Adrenal gland (tissue), 5 donors: ENCODE results near the gene PITPNB.

Source experiments
- CTCF ChIP-seq, 6 experiments: fragments of 450-650 bp in 4 of 6; fragments of 200-600 bp in 2 of 6; sonication (generic) in 1 of 6; IDR thresholded peaks; 1 replicate in 5 of 6; 2 replicates in 1 of 6; pipeline versions ENCODE4 v1.5.1 to v1.8.0; 2016 to 2021; ENCODE audit warnings: antibody characterized with exemption in 6 of 6, mild to moderate bottlenecking in 2 of 6, moderate library complexity in 1 of 6
- POLR2A ChIP-seq, 2 donors: fragments of 450-650 bp; IDR thresholded peaks; one replicate each; pipeline ENCODE4 v1.6.1; 2017; ENCODE audit warnings: antibody characterized with exemption in 2 of 2, mild to moderate bottlenecking in 2 of 2, moderate library complexity in 1 of 2
- donor health status: DM: no; HTN: no; CAD: no.

- TF ChIP-seq CTCF (IDR thresholded peaks at IDR 0.05) (no peak), POLR2A (IDR thresholded peaks at IDR 0.05) (no peak)
These were observed 27.0 kb downstream of the PITPNB start for GRCh38 chr22:27892064-27892463.
